GM18909 (cell line): ENCODE data around the gene PTPRM.

ENCODE experiments used
- ATAC-seq: cut with Tn5 transposase; IDR thresholded peaks from one replicate; pipeline ENCODE4 v1.9.1; 2021; ENCODE audit warnings: mild to moderate bottlenecking; ENCODE audit not compliant: unreplicated experiment, poor library complexity

The PTPRM gene

GRCh38 chr18:7839548-7839947 is 272.4 kb downstream of the PTPRM start:
- no peak for ATAC-seq

GRCh38 chr18:7840411-7840810 is 273.3 kb downstream of the PTPRM start:
- no peak for ATAC-seq

GRCh38 chr18:7844017-7844416 is 276.9 kb downstream of the PTPRM start:
- ATAC-seq = no peak

GRCh38 chr18:7844418-7844817 is 277.3 kb downstream of the PTPRM start:
- ATAC-seq = no peak

- ATAC-seq = no peak
These were observed 279.2 kb downstream of the PTPRM start for GRCh38 chr18:7846335-7846734.

GRCh38 chr18:7847357-7848053 is 280.4 kb downstream of the PTPRM start:
- no peak for ATAC-seq

- ATAC-seq = no peak
These were observed 280.9 kb downstream of the PTPRM start for GRCh38 chr18:7848054-7848412.

GRCh38 chr18:7850446-7850845 is 283.3 kb downstream of the PTPRM start:
- ATAC-seq = no peak

- ATAC-seq = no peak
These were observed 287.9 kb downstream of the PTPRM start for GRCh38 chr18:7855028-7855427.

GRCh38 chr18:7855671-7856070 is 288.6 kb downstream of the PTPRM start:
- ATAC-seq = no peak

GRCh38 chr18:7856116-7856515 is 289.0 kb downstream of the PTPRM start:
- ATAC-seq = no peak

- ATAC-seq = no peak
These were observed 289.6 kb downstream of the PTPRM start for GRCh38 chr18:7856733-7857132.

GRCh38 chr18:7857562-7857961 is 290.4 kb downstream of the PTPRM start:
- no peak for ATAC-seq

- ATAC-seq = no peak
These were observed 292.0 kb downstream of the PTPRM start for GRCh38 chr18:7859122-7859521.

GRCh38 chr18:7870266-7870665 is 303.1 kb downstream of the PTPRM start:
- no peak for ATAC-seq

GRCh38 chr18:7870855-7871254 is 303.7 kb downstream of the PTPRM start:
- no peak for ATAC-seq

- no peak for ATAC-seq
These were observed 304.7 kb downstream of the PTPRM start for GRCh38 chr18:7871560-7872456.

- no peak for ATAC-seq
These were observed 305.5 kb downstream of the PTPRM start for GRCh38 chr18:7872569-7872968.

- ATAC-seq = no peak
These were observed 306.2 kb downstream of the PTPRM start for GRCh38 chr18:7873316-7873715.

- ATAC-seq = no peak
These were observed 309.4 kb downstream of the PTPRM start for GRCh38 chr18:7876354-7877104.

- ATAC-seq = no peak
These were observed 310.5 kb downstream of the PTPRM start for GRCh38 chr18:7877609-7878008.
